Activated CD4-positive, alpha-beta memory T cell treated with anti-CD3 and anti-CD28 coated beads, Interleukin-2, amount 10 ng/mL, durations not matched to agents 7 days and 5 days (primary cell): ENCODE measurements around the gene LRP1B. TPM values are rescaled to one million over a fixed set of nuclear protein-coding genes. Genes with fewer than 3 reads are reported as not detected.

Source experiments
- CTCF ChIA-PET: fragments of 350-600 bp; sonication (Branson Sonifier 250); formaldehyde crosslinking; loops from one replicate; lab custom pipeline; 2021; ENCODE audit warnings: antibody characterized with exemption, inconsistent platforms; lab: Charles Lee
- POLR2A ChIA-PET: fragments of 350-600 bp; sonication (Branson Sonifier 250); formaldehyde crosslinking; loops from one replicate; lab custom pipeline; 2021; ENCODE audit warnings: antibody characterized with exemption; lab: Charles Lee
- DNase-seq: peaks from one replicate; pipeline ENCODE4 v3.0.0-alpha.2; 2020
- H3K27ac Mint-ChIP-seq: one replicate; pipeline ENCODE4 v1.8.0; 2021; ENCODE audit warnings: mild to moderate bottlenecking, mixed read lengths
- H3K27me3 Mint-ChIP-seq: one replicate; pipeline ENCODE4 v1.8.0; 2021; ENCODE audit warnings: mixed read lengths
- H3K36me3 Mint-ChIP-seq: one replicate; pipeline ENCODE4 v1.8.0; 2021; ENCODE audit warnings: low read depth, mixed read lengths
- H3K4me1 Mint-ChIP-seq: one replicate; pipeline ENCODE4 v1.8.0; 2021; ENCODE audit warnings: mixed read lengths
- H3K4me3 Mint-ChIP-seq: one replicate; pipeline ENCODE4 v1.8.0; 2021; ENCODE audit warnings: mild to moderate bottlenecking, mixed read lengths
- H3K9me3 Mint-ChIP-seq: one replicate; pipeline ENCODE4 v1.8.0; 2021; ENCODE audit warnings: mixed read lengths
- total RNA-seq, 2 experiments: library from RNA; stranded (reverse); gene quantifications; one replicate each; pipeline ENCODE4 v1.2.3, GENCODE V29; 2021

LRP1B gene
- total RNA-seq, 2 experiments from 2014 or later = not detected

DNA sequence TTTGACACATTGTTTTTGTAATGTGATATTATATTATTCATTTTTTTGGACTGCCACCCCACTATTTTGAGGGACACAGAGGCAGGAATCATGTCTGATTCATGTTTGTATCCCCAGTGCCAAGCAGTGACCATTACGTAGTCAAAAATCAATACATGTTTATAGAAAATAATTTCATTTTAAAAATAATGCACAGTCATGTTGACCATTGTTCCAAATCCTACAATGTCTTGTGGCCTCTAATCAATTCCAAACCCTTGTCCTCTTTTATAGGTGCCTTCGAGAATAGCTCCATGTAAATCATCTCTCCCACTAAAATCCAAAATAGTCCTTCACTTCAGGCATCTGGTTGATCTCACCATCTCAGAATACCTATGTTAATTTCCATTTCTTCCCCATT lies 454.7 kb downstream of the LRP1B start:
- no peak for DNase-seq
- ChIA-PET CTCF (interaction anchor here (0.6 kb wide), 1 partner anchor 85 kb away, joined by 3 read pairs; no protein-coding TSS in a partner anchor), POLR2A (no interaction called here)
- Mint-ChIP-seq H3K4me1 (no peaks in the 10 kb centered on the region), H3K9me3 (peaks cover 8% of the 10 kb centered on the region), H3K36me3 (no peaks in the 10 kb centered on the region), H3K4me3 (no peak overlapping the region), H3K27ac (no peak overlapping the region), H3K27me3 (no peaks in the 10 kb centered on the region)

- H3K27me3 Mint-ChIP-seq = no peaks in the 10 kb centered on the region
- H3K9me3 Mint-ChIP-seq = peaks cover 14% of the 10 kb centered on the region
- H3K27ac Mint-ChIP-seq = no peak overlapping the region
- no peak for DNase-seq
- ChIA-PET POLR2A (no interaction called here), CTCF (no interaction called here)
- no peaks in the 10 kb centered on the region for H3K4me1 Mint-ChIP-seq
- no peak overlapping the region for H3K4me3 Mint-ChIP-seq
- H3K36me3 Mint-ChIP-seq = no peaks in the 10 kb centered on the region
These were observed 464.6 kb downstream of the LRP1B start for GRCh38 chr2:141666191-141666590.

GRCh38 chr2:141660232-141660631 lies 470.6 kb downstream of the LRP1B start:
- H3K4me3 Mint-ChIP-seq = no peak overlapping the region
- peaks cover 18% of the 10 kb centered on the region for H3K9me3 Mint-ChIP-seq
- DNase-seq = no peak
- H3K36me3 Mint-ChIP-seq = no peaks in the 10 kb centered on the region
- POLR2A ChIA-PET = no interaction called here
- CTCF ChIA-PET = no interaction called here
- H3K27me3 Mint-ChIP-seq = no peaks in the 10 kb centered on the region
- H3K4me1 Mint-ChIP-seq = no peaks in the 10 kb centered on the region
- no peak overlapping the region for H3K27ac Mint-ChIP-seq

- Mint-ChIP-seq H3K4me3 (no peak overlapping the region), H3K27me3 (no peaks in the 10 kb centered on the region), H3K9me3 (no peaks in the 10 kb centered on the region), H3K4me1 (no peaks in the 10 kb centered on the region), H3K36me3 (no peaks in the 10 kb centered on the region), H3K27ac (no peak overlapping the region)
- DNase-seq = no peak
- CTCF ChIA-PET = no interaction called here
- POLR2A ChIA-PET = no interaction called here
These were observed 476.5 kb downstream of the LRP1B start for GRCh38 chr2:141654311-141654710.

DNA sequence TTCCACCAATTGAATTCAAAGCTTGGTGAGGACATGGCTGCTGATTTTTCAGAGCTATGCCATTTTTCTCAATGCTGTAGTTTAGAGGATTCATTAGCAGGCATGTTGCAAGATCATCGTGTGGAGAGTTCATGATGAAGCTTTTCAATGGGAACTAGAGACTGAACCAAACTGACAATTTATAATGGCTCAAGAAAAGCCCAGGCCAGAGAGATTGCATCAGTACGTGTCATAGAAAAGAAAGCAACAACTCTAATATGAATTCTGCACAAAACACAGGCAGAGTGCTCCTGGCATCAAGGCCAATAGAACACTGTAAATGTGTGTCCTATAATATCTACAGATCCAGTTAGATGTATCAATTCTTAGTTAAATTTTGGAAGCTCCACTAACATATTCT lies 477.6 kb downstream of the LRP1B start:
- no peaks in the 10 kb centered on the region for H3K4me1 Mint-ChIP-seq
- no peak for DNase-seq
- no peak overlapping the region for H3K27ac Mint-ChIP-seq
- peaks cover 3% of the 10 kb centered on the region for H3K9me3 Mint-ChIP-seq
- CTCF ChIA-PET = no interaction called here
- no peaks in the 10 kb centered on the region for H3K36me3 Mint-ChIP-seq
- POLR2A ChIA-PET = no interaction called here
- H3K27me3 Mint-ChIP-seq = no peaks in the 10 kb centered on the region
- no peak overlapping the region for H3K4me3 Mint-ChIP-seq

GRCh38 chr2:141652308-141652707 lies 478.5 kb downstream of the LRP1B start:
- ChIA-PET POLR2A (no interaction called here), CTCF (no interaction called here)
- Mint-ChIP-seq H3K4me1 (no peaks in the 10 kb centered on the region), H3K9me3 (peaks cover 3% of the 10 kb centered on the region), H3K27ac (no peak overlapping the region), H3K36me3 (no peaks in the 10 kb centered on the region), H3K27me3 (no peaks in the 10 kb centered on the region), H3K4me3 (no peak overlapping the region)
- DNase-seq = no peak

GRCh38 chr2:141647353-141647752 lies 483.5 kb downstream of the LRP1B start:
- POLR2A ChIA-PET = no interaction called here

DNA sequence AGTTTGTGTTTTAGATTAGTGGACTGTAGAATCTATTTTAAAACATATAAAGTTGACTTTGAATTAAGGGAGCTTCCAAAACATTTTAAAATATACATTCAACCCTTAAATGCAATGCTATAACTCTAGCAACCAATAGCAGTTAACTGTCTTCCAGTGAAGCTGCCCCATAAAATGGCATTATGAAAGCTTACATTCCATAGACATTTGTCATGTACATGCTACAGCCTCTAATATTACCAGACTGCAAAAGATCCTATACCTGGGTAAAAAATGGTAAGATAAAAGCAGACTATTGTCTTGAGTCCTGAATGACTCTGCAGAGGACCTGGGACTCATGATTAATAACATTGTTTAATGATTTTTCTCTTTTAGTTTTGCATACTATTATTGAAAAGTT lies 489.4 kb downstream of the LRP1B start:
- POLR2A ChIA-PET = no interaction called here
- H3K4me3 Mint-ChIP-seq = no peak overlapping the region
- no peaks in the 10 kb centered on the region for H3K4me1 Mint-ChIP-seq
- no peak overlapping the region for H3K27ac Mint-ChIP-seq
- CTCF ChIA-PET = no interaction called here
- DNase-seq = no peak
- H3K27me3 Mint-ChIP-seq = no peaks in the 10 kb centered on the region
- H3K9me3 Mint-ChIP-seq = no peaks in the 10 kb centered on the region
- H3K36me3 Mint-ChIP-seq = no peaks in the 10 kb centered on the region

More at GRCh38 chr2:141647353-141647752, 483.5 kb downstream of the LRP1B start:
- CTCF ChIA-PET = no interaction called here
- no peak for DNase-seq
- H3K4me1 Mint-ChIP-seq = no peaks in the 10 kb centered on the region
- H3K27me3 Mint-ChIP-seq = no peaks in the 10 kb centered on the region
- no peaks in the 10 kb centered on the region for H3K36me3 Mint-ChIP-seq
- peaks cover 3% of the 10 kb centered on the region for H3K9me3 Mint-ChIP-seq
- H3K4me3 Mint-ChIP-seq = no peak overlapping the region
- H3K27ac Mint-ChIP-seq = no peak overlapping the region

DNA sequence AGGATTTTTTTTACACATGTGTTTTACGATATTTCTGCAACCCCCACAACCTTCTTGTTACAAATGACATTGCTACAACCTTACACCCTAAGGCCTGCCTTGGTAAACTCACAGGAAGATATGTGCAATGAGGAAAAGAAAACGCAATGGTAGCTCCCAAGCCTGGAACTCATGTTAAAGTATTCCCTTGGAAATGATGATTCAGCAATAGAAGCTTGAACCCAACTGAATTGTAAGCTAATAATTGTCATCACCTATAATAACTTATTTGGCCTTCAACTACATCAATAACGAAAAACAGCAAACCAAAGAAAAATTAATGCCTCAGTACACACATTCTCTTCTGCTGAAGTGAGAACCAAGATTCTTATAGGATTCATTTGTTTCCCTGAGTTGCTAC lies 491.0 kb downstream of the LRP1B start:
- no peak for DNase-seq
- Mint-ChIP-seq H3K4me1 (no peaks in the 10 kb centered on the region), H3K27ac (no peak overlapping the region), H3K4me3 (no peak overlapping the region), H3K27me3 (no peaks in the 10 kb centered on the region), H3K36me3 (no peaks in the 10 kb centered on the region), H3K9me3 (no peaks in the 10 kb centered on the region)
- ChIA-PET POLR2A (no interaction called here), CTCF (no interaction called here)

- no peaks in the 10 kb centered on the region for H3K9me3 Mint-ChIP-seq
- H3K4me1 Mint-ChIP-seq = no peaks in the 10 kb centered on the region
- H3K27me3 Mint-ChIP-seq = no peaks in the 10 kb centered on the region
- ChIA-PET CTCF (no interaction called here), POLR2A (no interaction called here)
- no peak for DNase-seq
- no peak overlapping the region for H3K4me3 Mint-ChIP-seq
- no peak overlapping the region for H3K27ac Mint-ChIP-seq
- H3K36me3 Mint-ChIP-seq = no peaks in the 10 kb centered on the region
These were observed 497.7 kb downstream of the LRP1B start for GRCh38 chr2:141633132-141633531.

GRCh38 chr2:141630407-141630930 lies 500.3 kb downstream of the LRP1B start:
- DNase-seq = no peak
- CTCF ChIA-PET = no interaction called here
- Mint-ChIP-seq H3K9me3 (peaks cover 4% of the 10 kb centered on the region), H3K4me1 (no peaks in the 10 kb centered on the region), H3K27ac (no peak overlapping the region), H3K36me3 (no peaks in the 10 kb centered on the region), H3K4me3 (no peak overlapping the region), H3K27me3 (no peaks in the 10 kb centered on the region)
- POLR2A ChIA-PET = no interaction called here

DNA sequence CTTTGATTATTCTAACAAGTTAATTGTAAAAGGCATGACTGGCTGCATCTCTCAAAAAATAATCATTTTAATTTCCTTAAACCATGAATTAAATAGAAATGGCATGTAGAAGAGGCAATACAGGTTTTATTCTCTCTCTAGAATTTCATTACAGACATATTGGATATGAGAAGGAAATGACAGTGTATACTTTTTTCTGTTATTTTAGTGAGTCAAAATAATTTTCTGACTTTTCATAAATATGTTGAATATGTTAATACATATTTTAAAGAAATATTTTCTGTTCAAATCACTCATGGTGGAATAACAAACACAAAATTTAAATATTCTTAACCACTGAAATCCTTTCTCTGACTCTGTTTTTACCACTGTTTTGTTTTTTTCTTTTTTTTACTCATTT lies 510.4 kb downstream of the LRP1B start:
- H3K4me3 Mint-ChIP-seq = no peak overlapping the region
- no peaks in the 10 kb centered on the region for H3K27me3 Mint-ChIP-seq
- no peak overlapping the region for H3K27ac Mint-ChIP-seq
- CTCF ChIA-PET = no interaction called here
- POLR2A ChIA-PET = no interaction called here
- peaks cover 10% of the 10 kb centered on the region for H3K9me3 Mint-ChIP-seq
- DNase-seq = no peak
- no peaks in the 10 kb centered on the region for H3K36me3 Mint-ChIP-seq
- no peaks in the 10 kb centered on the region for H3K4me1 Mint-ChIP-seq

DNA sequence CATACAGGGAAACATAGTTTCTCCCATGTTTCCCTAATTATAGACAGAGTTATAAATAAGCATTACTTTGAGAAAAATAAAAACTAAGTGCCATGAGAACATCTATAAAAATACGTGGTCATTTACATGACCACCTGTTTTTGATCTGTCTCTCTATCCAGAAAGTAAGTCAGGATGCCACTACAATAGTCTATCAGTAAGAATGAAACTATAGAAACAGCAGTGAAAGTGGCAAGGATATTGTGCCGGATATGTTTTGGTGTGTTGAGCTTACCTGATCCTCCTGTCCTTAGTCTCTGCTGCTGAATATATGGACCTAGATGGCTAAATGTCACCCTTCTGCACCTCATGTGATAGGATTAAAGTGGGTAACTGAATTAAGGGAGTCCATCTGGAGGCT lies 512.4 kb downstream of the LRP1B start:
- Mint-ChIP-seq H3K9me3 (peaks cover 11% of the 10 kb centered on the region), H3K4me3 (no peak overlapping the region), H3K36me3 (no peaks in the 10 kb centered on the region), H3K27me3 (no peaks in the 10 kb centered on the region), H3K27ac (no peak overlapping the region), H3K4me1 (no peaks in the 10 kb centered on the region)
- CTCF ChIA-PET = no interaction called here
- DNase-seq = no peak
- POLR2A ChIA-PET = no interaction called here

GRCh38 chr2:141611981-141612380 lies 518.8 kb downstream of the LRP1B start:
- H3K4me3 Mint-ChIP-seq = no peak overlapping the region
- peaks cover 11% of the 10 kb centered on the region for H3K9me3 Mint-ChIP-seq
- H3K4me1 Mint-ChIP-seq = no peaks in the 10 kb centered on the region
- no peak for DNase-seq
- H3K36me3 Mint-ChIP-seq = no peaks in the 10 kb centered on the region
- no peaks in the 10 kb centered on the region for H3K27me3 Mint-ChIP-seq
- POLR2A ChIA-PET = no interaction called here
- H3K27ac Mint-ChIP-seq = no peak overlapping the region
- CTCF ChIA-PET = no interaction called here
